GM12892 (cell line): ENCODE data around the gene PTPRN2.
"Not testable (repeated sequence)": the region's sequence is repeated elsewhere in the genome, so short reads cannot be mapped to it uniquely, and the experiment has no call there.

ENCODE experiments used
- POLR2A ChIP-seq: IDR thresholded peaks from 2 replicates; pipeline ENCODE4 v1.6.1; 2011; ENCODE audit warnings: low read depth, low read length, control low read depth
- POLR2AphosphoS5 ChIP-seq: IDR thresholded peaks from 2 replicates; pipeline ENCODE4 v1.6.1; 2011; ENCODE audit warnings: low read depth, low read length, control low read depth
- TAF1 ChIP-seq: IDR thresholded peaks from 2 replicates; pipeline ENCODE4 v1.6.1; 2011; ENCODE audit warnings: low read depth, mild to moderate bottlenecking, control low read depth, low read length, borderline replicate concordance

DNA sequence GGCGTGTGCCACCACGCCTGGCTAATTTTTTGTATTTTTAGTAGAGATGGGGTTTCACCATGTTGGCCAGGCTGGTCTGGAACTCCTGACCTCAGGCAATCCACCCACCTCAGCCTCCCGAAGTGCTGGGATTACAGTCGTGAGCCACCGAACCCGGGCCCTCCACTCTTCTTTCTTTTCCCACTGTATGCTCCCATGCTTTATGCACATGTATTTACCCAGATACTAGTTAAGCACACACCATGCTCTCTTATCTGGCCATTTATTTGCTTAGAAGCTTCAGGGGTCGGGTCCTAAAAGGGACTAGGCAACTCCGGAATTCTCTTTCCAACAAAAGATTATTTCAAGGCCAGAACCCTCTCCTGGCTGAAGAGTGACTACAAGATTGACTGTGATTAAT is 38.7 kb upstream of the PTPRN2 start:
- TF ChIP-seq POLR2A, TAF1, POLR2AphosphoS5: not testable (repeated sequence)
